OCI-LY7 (cell line): ENCODE results near the gene GALNT15.

Experiments used
- CTCF ChIP-seq: fragments of 200-600 bp; sonication (generic); conservative IDR thresholded peaks from 2 replicates; pipeline ENCODE4 v1.5.1; 2014; ENCODE audit warnings: mild to moderate bottlenecking, antibody characterized with exemption, low read length, moderate library complexity, mixed read lengths
- EZH2phosphoT487 ChIP-seq: fragments of 200-600 bp; sonication (generic); IDR thresholded peaks from 2 replicates; pipeline ENCODE4 v1.6.1; 2018; ENCODE audit warnings: low read depth, borderline replicate concordance, mild to moderate bottlenecking, mixed run types, antibody characterized with exemption, low read length, moderate library complexity, mixed read lengths

DNA sequence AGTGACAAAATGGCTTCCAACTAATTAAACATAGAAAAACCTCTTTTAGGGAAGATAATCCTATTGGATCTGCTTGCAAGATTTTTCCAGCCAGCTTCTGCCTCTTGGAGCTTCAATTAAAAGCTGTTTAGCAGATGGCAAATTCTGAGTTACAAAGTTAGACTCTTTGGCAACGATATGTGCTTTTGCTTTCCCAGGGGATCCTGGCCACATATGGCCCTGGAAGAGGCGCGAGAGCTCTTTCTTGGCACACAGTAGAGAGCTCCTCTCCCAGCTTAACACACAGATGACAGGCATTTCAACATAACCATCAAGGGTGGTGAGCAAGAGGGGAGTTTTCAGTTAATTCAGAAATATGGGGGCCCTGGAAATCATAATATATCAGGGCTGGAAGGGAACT lies 41.6 kb upstream of the GALNT15 start:
- TF ChIP-seq CTCF (no peak), EZH2phosphoT487 (no peak)
